GM18870 (cell line): Measurements from ENCODE around the gene NKD2.

Source experiments
- ATAC-seq: cut with Tn5 transposase; IDR thresholded peaks from one replicate; pipeline ENCODE4 v1.9.1; 2021; ENCODE audit warnings: moderate library complexity; ENCODE audit not compliant: unreplicated experiment

The NKD2 gene

DNA sequence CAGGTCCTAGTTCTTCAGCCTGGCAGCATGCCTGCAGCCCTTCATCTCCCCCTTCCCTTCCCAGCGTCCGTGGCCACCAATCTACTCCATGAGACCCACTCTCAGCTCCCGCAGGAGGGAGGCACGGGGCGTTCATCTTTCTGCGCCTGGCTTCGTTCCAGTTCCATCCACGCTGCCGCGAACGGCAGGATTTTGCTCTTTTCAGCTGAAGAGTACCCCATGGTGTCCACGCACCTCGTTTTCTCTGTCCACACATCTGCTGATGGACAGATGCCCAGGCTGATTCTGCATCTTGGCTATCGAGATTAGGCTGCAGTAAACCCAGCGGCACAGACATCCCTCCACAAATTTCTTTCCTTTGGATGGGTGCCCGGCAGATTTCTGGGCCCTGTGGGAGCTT is 30.5 kb upstream of the NKD2 start:
- ATAC-seq = no peak

DNA sequence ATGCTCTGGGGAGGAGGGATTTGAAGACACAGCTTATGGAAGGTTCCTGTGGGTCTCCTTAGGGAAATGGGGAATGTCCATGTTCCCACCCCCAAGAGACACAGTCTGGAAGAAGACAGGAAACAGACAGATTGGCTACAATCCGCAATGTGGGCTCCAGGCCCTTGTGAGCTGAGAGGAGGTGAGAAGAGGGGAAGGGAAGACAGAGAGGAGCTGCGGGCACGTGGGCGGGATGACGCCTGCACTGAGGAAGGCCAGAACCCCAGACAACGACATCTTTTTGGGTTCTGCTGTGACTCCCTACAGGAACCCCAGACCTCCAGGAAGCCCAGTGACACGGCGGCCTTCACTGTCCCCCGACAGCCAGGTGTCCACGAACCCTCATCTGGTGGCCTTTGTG is 29.9 kb upstream of the NKD2 start:
- no peak for ATAC-seq

GRCh38 chr5:979100-979817 is 29.3 kb upstream of the NKD2 start:
- ATAC-seq = no peak

GRCh38 chr5:980001-980588 is 28.5 kb upstream of the NKD2 start:
- no peak for ATAC-seq

DNA sequence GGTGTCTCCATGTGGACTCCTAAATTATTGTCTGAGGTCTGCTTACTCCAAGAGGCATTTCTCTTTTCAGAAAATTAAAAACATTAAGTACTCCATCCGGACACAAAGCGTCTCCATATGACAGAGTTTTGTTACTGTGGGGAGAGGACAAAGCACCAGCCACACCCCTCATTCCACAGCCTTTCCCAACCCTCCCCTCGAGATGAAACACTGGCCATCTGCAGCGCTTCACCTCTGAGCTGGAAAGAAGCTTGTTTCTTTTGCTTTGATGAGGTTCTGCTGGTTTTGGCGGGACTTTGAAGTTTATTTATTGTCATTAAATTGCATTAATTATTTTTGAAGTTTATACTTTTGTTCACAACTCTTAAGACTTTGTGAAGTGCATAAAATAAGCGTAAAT is 27.6 kb upstream of the NKD2 start:
- ATAC-seq = no peak

GRCh38 chr5:981456-981855 is 27.1 kb upstream of the NKD2 start:
- no peak for ATAC-seq

- ATAC-seq = no peak
Measured at GRCh38 chr5:982377-983237, 26.0 kb upstream of the NKD2 start.

DNA sequence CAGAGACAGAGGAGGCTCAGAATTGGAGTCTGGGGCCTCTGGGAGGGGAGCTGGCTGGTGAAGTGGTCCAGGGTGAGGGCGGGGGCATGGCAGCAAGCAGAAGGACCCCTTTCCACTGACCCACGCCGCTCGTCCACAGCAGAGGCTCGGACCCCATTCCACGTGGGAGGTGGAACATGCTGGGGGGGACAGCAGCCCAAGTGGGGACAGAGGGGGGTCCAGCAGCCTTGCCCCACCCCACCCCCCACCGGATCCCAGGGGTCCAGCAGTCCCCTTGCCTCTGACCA is 25.4 kb upstream of the NKD2 start:
- ATAC-seq = no peak

GRCh38 chr5:983568-983967 is 25.0 kb upstream of the NKD2 start:
- ATAC-seq = no peak

GRCh38 chr5:984774-985173 is 23.8 kb upstream of the NKD2 start:
- no peak for ATAC-seq

DNA sequence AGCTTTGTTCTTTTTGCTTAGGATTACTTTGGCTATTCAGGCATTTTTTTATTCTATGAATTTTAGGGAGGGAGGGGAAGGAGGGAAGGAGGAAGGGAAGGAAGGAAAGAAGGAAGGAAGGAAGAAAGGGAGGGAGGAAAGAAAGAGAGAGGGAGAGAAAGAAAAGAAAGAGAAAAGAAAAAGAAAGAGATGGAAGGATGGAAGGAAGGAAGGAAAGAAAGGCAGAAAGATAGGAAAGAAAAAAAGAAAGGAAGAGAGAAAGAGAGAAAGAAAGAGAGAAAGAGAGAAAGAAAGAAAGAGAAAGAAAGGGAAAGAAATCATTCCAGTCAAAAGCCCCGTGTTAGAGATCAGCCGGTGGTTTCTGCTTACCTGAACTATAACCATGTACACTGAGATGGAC is 20.8 kb upstream of the NKD2 start:
- ATAC-seq = no peak

DNA sequence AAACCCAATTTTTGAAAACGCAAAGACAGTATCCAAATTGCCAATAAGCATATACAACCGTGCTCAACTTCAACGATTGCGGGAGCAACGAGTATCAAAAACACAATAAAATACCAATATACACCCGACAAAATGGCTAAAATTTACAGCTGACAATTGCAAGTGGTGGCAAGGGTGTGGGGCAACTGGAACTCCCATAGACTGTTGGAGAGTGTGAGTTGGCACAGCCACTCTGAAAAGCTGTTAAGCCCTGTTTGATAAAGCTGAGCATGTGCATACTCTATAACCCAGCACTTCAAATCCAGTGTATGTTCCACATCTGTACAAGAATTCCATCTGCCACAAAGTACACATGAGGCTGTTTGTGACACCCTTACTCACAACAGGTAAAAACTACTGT is 20.3 kb upstream of the NKD2 start:
- ATAC-seq = no peak

DNA sequence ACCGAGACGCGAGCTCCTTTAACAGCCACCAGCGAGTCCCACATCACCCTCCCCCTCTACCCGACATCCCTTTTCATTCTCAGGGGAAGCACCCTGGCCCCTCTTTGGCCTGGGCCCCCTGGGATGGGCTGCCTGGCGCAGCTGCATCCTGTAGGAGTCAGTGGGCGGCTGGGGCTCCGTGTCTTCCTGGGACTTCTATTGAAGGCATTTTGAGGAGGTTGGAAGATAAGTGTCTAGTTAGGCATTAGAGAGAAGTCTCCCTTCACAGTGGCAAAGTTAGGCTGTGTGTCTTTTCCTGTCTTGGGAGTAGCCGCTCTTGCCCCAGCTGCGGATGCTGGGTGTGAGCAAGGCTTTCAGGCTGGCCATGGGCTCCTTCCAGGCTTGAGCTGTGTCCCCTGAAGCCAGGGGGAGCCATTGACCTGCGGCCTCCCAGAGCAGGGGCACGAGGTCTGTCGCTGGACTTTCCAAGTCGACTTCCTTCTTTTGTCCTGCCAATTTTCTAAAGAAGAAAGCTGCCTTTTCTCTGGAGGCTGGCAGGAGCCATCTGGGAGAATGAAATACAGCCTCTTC is 18.6 kb upstream of the NKD2 start:
- no peak for ATAC-seq

GRCh38 chr5:991472-992267 is 16.9 kb upstream of the NKD2 start:
- no peak for ATAC-seq

GRCh38 chr5:994272-994607 is 14.4 kb upstream of the NKD2 start:
- ATAC-seq = no peak

- no peak for ATAC-seq
Measured at GRCh38 chr5:994821-995220, 13.8 kb upstream of the NKD2 start.

GRCh38 chr5:995318-995717 is 13.3 kb upstream of the NKD2 start:
- no peak for ATAC-seq

DNA sequence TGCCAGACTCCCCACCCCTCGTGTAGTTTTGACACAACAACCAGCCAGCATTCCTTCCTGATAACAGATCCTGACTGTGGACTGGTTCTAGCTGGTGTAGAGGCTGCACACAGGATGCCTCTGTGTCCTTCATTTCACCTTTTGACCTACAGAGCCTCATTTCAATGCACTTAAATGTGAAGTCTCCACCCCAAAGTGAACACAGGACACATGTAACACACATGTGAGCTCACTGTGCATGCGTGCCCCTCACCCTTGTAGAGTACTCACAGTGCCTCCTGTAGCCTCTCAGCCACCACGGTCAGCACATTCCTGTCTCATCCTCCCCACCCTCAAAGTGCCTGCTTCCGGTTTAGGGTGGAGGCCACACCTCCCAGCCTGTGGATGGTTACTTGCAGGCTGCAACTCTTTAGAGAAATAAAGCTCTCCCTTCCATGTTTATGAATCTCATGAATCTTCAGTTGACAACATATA is 11.6 kb upstream of the NKD2 start:
- ATAC-seq = no peak

- no peak for ATAC-seq
Measured at GRCh38 chr5:997711-998110, 10.9 kb upstream of the NKD2 start.

DNA sequence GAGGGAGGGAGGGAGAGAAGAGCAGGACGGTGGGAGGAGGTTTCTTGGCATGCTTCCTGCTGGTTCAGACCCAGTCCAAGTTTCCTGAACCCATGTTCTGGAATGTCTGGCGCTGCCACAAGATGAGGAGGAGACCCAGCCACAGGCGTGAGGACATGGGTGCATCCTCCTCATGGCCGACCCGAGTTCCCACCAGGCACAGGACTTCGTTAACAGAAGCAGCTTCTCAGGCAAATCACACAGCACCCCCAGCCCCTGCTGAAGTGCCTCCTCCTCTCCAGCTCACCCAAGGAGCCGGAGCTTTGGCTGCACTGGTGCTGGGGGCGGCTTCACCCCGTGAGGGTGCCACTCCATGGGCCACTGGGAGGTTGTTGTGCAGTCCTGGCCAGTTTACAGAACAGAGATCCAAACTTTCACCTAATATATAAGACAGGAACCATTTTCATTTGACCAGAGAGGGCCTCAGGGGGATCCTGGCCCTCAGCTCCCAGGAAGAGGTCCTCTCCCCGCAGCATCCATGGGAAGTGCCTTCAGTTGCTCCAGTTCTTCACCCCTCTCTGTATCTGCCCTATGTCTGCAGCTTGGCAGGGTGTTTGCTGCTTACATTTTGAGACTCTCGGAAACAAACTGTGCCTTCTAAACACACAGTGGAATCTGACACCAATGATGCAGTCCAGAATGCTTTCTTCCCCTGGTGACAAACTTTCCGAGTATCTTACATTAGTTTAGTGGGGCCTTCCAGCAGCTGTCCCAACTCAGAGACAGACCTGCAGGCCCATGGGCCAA is 10.2 kb upstream of the NKD2 start:
- no peak for ATAC-seq
